Ramos (cell line): ENCODE results near the gene CCL25.
"Not testable (repeated sequence)": the region's sequence is repeated elsewhere in the genome, so short reads cannot be mapped to it uniquely, and the experiment has no call there.

ENCODE experiments used
- in situ Hi-C: fragments of 300-500 bp; cut with MboI; formaldehyde crosslinking; loops from one replicate; pipeline ENCODE4 v1.14.3; 2022; ENCODE audit warnings: low sequenced_read_pairs; ENCODE audit not compliant: unreplicated experiment

CCL25 gene, protein sequence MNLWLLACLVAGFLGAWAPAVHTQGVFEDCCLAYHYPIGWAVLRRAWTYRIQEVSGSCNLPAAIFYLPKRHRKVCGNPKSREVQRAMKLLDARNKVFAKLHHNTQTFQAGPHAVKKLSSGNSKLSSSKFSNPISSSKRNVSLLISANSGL

DNA sequence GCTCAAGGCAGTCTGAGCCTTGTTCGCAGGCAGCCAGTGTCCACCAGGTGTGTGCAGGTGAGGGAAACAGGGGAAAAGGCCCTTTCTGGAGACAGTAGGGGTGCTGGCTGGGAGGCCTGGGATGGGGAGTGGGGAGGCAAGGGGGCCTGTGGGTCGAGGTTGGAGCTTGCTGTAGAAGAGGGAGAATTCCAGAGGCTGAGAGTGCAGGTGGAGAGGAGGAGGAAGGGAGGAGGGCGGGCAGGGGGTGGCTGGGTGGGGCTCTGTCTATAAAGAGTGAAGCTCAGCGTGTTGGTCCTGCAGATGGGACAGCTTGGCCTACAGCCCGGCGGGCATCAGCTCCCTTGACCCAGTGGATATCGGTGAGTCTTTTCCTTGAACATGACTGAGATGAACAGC, at the start of gene CCL25:
TSS of gene CCL25 (plus strand) at position 297 of the 396 bp plus-strand sequence. CDS start 290 bp downstream, outside the sequence.
- in situ Hi-C loops: no loop called here

DNA sequence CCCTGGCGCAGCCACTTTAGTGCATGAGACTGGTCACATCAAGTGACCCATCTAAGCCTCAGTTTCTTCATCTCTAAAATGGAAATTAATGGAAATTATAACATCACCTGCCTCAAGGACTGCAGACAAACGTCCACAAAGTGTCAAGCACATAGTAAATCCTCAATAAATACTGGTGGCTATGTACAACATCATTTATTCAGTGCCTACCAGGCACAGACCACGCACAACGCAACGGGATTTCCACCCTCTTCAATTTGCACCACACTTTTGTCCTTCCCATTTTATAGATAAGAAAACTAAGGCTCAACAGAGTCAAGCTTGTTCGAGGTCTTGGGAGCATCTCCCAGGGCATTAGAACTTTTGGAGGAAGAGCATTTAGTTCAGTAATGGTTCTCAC, 48.6 kb upstream of the CCL25 start:
- in situ Hi-C loops: no loop called here

DNA sequence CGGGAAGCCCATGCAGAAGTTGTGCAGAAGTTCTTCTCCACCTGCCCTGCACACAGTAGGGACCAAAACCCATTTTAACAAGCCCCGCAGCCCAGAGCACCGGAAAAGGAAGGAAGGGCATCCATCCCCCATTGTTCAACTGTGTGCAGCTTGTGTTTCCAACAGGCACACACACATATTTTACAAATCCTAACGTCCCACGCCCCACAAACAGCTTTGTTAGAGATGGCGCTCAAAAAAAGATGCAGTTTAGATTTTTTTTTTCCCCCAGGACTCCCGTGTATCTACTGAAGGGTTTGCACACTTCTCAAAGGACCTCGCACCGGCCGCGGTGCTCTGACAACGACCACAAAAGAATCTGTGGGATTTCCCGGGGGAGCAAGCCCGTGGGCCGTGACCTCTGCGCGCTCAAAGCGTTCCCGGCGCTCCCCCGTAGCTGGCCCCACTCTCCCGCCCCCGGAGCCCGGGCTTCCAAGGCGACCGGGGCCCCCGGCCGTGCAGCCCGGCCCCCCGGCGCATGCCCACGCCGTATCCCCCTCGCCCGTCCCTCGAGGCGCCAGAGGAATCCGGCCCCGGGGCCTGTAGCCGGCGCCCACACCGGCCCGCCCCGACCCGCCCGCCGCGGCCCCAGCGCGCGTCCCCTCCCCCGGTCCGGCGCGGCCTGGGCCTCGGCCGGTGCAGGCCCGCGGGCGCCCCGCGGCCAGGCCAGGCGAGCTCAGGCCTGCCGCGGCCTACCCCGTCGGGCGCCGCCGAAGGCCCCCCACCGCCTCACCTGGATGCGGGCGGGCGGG, 47.6 kb upstream of the CCL25 start:
- in situ Hi-C loops: no loop called here

DNA sequence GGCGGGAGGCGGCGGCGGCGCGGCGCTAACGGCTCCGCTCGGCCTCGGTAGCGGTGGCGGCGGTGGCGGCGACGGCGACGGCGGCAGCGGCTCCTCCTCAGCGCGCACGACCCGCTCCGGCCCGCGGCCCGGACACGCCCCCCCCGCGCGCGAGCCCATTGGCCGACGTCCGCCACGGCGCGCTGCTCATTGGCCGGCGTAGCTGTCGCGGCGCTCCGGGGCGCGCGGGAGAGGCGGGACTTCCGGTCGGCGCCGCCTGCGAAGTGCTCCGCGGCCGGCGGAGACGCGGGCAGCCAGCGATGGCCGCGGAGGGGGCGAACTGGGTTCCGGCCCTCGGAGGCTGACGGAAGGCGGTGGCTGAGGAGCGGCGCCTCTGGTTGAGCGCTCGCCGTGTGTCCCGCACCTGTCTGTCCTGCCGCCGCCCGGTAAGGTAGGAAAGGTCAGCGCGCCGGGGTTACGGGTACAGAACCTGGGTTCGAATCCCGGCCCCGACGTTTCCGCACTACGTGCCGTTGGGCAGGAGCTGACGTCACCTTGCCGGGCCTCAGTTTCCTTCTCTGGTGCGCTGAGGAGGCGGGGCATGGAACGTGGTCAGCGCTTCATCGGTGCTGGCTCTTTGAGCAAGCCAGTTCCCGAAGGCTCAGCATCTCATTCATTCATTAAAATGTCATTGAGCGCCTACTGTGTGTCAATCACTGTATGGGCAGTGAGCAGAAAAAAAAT, 46.9 kb upstream of the CCL25 start, which contains the start of gene ELAVL1:
TSS of gene ELAVL1 (minus strand) at position 108 of the 723 bp plus-strand sequence. CDS start 13,826 bp downstream, outside the sequence.
- in situ Hi-C loops: no loop called here

DNA sequence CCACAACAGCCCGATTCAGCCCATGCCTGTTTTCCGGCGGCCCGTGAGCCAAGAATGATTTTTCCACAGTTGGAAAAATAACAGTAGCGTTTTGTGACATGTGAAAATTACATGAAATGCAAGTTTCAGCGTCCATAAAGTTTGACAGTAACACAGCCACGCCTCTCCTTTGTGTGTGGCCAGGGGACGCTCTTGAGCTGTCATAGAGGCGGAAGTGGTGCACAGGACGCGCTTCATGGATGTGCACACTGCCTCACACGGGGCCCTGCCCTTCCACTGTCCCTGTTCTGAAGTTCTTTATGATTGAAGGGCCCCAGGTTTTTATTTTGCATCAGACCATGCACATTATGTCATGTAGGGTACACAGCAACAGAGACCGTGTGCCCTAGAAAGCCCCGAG, 34.8 kb upstream of the CCL25 start:
- in situ Hi-C loops: no loop called here

DNA sequence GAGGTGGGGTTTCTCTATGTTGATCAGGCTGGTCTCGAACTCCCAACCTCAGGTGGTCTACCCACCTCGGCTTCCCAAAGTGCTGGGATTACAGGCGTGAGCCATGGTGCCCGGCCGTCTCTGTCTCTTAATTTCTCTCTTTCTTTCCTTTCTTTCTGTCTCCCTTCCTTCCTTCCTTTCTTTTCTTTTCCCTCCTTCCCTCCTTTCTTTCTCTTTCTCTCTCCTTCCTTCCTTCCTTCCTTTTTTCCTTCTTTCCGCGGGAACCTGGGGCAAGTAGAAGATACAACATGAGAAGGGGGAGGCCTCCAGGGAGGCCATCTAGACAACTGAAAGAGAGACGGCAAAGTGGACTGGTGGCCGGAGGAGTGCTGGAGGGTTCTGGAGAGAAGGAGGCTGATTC, 31.9 kb upstream of the CCL25 start:
- in situ Hi-C loops: no loop called here

DNA sequence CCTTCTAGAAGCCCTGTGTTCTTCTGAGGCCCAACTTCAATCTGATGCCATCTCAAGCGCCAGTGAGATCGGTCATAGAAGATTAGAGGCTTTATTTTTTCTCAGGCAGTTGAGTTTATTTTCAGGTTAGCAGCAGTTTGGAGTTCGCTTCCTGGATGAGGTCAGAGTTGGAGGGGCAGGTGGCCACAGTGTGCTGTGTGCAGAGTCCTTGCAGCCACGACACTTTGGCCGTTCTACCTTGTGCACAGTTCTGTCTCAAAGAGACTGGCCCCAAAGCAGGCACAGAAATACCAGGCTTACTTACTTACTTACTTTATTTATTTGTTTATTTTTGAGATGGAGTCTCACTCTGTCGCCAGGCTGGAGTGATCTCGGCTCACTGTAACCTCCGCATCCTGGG, 31.2 kb upstream of the CCL25 start:
- in situ Hi-C loops: no loop called here

DNA sequence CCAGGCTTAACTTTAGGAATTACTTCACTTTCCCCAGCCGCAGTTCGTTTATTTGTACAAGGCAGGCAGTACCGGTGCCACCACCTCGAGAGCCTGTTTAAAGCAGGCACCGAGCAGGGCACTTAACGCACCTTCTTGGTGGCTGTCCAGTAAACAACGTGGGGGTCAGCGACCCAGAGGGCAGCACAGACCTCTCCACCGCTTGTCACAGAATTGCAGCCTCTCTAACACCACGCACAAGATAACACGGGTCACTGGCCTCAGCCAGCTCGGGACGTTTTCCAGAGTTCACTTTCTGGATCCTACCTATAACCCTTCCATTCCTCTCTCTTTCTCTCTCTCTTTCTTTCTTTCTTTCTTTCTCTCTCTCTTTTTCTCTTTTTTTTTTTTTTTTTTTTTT, 30.3 kb upstream of the CCL25 start:
- in situ Hi-C loops: no loop called here

DNA sequence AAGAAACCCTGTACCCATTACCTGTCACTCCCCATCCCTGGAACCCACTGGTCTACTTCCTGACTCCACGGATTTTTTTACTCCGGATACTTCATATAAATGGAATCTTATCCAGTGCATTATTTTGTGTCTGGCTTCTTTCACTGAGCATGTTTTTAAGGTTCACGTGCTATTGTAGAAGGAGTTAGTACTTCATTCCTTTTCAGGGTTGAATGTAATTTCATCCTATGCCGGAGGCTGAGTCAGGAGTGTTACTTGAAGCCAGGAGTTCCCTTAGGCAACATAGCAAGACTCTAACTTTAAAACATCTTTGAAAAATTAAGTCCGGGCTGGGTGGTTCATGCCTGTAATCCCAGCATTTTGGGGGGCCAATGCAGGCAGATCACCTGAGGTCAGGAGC, 29.2 kb upstream of the CCL25 start:
- in situ Hi-C loops: no loop called here

DNA sequence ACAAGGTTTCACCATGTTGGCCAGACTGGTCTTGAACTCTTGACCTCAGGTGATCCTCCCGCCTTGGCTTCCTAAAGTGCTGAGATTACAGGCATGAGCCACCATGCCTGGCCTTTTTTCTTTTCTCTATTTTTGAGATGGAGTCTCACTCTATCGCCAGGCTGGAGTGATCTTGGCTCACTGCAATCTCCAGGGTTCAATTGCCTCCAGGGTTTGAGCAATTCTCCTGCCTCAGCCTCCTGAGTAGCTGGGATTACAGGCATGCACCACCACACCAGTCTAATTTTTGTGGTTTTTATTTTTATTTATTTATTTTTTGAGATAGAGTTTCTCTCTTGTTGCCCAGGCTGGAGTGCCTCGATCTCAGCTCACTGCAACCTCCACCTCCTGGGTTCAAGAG, 28.3 kb upstream of the CCL25 start:
- in situ Hi-C loops: not testable (repeated sequence)

DNA sequence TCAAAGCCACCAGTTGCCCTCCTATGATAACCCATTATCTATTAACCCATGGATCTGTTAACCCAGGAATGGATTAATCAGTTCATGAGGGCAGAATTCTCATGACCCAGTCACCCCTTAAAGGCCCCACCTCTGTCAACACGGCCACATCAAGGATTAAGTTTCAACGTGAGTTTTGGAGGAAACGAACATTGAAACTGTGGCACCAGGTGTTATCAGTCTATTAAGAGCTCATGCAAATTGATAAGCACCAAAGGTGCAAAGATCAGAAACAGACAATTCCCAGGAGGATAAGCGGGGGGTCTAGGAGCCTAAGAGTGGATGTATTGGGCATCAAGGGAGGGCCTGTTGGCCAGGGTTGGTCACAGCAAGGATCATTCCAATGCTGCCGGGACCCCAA, 27.2 kb upstream of the CCL25 start:
- in situ Hi-C loops: no loop called here

DNA sequence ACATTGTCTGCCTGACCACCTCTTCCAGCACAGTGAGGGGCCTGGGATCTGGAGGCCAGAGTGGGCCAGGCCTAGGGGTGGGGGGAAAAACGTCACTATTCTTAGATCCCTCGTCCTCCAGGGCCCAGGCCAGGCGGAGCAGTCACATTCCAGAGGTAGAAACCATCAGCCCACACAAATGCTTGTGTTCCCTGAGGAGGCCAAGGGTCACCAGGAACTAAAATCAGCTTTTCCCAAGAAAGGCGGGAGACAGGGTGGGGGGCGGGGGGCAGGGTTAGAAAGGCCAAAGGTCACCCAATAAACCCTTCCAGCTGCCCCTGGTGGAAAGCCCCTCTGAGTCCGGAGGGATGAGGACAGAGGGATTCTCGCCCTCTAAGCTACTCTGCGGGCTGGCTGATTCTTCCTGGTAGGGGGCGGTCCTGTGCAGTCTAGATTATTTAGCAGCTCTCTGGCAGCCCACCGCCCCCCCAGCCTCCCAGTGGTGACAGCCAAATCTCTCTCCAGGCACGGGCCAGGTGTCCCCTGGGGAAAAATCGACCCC, 23.5 kb upstream of the CCL25 start:
- in situ Hi-C loops: no loop called here

DNA sequence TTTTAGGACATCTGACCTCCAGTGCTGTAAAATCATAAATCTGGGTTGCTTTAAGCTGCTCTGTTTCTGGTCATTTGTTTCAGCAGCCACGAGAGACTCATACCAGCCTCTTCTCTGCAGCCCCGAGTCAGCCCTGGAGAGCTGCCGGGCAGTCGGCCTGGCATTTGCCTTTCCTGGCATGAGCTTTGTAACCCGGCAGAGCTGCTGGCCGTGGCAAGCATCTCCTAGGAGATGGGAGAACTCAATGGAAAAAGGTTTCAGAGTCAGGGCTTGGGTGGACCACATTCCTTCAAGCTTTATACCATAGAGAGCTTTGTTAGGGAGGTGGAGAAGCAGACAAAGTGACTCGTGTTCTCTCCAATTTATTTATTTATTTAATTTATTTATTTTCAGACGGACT, 21.6 kb upstream of the CCL25 start:
- in situ Hi-C loops: no loop called here

DNA sequence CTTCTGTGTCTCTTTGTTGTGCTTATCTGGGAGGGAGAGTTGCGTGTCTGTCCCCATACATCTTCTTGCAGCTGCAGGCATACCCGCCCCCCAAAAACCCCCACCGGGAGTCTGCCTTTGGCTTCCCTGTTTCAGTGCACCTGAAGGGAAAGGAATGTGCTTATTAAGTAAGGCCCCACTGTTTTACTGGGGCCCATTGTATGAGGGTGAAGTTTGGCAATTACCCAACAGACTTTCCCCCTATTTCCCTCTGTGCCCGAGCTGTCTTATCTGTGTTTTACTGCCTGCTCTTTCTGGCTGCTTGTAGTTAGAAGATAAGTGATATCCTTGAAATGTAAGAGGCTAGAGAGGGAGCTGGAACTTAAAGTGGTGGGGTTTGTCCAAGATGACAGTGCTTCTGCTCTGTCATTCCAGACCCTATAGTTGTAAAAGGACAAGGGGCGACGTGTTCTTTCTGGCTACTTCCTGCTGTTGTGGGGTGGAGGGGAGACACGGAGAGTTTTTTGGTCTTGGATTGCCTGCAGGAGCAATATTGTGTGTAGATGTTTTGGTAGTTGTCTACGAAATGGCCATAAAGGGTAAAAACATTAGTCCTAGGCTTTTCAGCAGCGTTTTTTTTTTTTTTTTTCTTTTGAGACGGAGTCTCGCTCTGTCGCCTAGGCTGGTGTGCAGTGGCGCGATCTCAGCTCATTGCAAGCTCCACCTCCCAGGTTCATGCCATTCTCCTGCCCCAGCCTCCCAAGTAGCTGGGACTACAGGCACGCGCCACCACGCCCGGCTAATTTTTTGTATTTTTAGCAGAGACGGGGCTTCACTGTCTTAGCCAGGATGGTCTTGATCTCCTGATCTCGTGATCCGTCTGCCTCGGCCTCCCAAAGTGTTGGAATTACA, 19.0 kb upstream of the CCL25 start:
- in situ Hi-C loops: not testable (repeated sequence)

DNA sequence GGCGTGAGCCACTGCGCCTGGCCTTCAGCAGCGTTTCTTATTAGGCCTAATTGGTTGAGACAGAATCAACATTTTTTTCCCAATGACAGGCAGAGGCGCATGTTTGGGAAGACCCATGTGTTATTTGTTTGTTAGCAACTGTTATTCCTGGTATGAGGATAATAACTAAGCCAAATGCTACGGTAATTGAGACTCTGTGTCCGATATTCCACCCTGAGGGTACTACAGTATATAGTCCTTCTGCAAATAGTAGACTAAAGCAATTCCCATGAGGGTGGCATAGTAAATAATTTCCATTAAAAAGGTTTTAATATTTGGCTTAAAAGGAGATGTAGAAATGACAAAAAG, 18.4 kb upstream of the CCL25 start:
- in situ Hi-C loops: no loop called here

DNA sequence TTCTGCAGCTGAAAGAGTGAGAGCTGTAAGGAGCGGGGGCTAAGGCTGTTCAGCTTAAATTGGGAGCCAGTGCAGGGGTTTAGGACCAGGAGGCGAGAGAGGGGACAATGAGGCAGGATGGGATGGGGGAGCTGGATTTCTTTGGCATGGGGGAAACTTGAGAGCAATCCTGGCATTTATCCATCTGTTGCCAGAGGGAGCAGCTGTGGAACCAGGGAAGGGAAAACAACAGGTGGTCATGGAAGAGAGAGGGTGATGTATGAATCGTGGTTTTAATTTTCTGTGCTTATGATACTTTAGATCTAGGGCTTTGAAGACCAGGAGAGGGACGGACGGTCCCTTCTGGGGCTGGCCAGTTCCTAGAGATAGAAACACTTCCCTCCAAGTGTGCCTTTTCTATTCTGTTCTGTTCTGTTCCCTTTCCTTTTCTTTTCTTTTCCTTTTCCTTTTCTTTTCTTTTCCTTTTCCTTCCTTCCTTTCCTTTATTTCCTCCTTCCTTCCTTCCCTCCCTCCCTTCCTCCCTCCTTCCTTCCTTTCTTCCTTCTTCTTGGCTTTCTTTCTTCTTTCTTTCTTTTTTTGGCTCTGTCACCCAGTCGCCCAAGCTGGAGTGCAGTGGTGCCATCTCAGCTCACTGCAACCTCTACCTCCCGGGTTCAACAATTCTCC, 16.0 kb upstream of the CCL25 start:
- in situ Hi-C loops: no loop called here

DNA sequence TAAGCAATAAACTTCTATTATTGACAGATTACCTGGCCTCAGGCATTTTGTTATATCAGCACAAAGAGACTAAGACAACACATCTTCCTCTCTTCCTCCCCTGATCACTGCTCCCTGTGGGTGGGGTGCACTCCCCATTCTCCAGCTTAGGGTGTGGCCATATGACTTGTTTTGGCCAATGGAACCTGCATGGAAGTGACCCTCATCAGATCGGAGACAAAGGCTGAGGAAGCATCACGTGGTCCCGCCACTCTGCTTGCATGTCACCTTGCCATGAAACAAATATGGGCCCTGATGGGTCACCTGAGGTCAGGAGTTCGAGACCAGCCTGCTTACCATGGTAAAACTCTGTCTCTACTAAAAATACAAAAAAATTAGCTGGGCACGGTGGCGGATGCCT, 13.7 kb upstream of the CCL25 start:
- in situ Hi-C loops: no loop called here

DNA sequence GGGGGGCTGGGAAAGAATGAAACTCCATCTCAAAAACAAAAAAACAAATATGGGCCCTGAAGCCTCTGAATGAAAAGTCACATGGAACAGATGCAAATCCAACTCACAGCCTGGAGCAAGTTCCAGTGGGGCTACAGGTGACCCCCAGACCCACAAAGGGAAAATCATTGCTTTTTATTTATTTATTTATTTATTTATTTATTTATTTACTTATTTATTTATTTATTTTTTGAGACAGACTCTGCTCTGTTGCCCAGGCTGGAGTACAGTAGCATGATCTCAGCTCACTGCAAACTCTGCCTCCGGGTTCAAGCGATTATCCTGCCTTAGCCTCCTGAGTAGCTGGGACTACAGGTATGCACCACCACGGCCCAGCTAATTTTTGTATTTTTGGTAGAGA, 13.3 kb upstream of the CCL25 start:
- in situ Hi-C loops: no loop called here

DNA sequence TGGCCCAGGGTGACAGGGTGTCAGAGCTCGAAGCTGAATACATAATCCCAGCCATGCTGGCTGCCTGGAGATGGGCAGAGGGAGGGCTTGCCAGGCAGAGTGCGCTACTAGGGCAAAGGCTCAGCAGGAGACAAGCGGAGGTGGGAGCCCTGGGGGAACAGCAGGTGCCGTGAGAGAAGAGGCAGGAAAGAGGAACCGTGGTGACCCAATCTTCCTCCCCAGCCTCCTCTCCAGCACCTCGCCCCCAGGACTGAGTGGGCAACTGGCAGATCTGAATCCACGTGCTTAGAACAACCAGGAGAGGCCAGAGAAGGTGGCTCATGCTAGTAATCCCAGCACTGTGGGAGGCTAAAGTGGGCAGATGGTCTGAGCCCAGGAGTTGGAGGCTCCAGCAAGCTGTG, 11.0 kb upstream of the CCL25 start:
- in situ Hi-C loops: no loop called here

DNA sequence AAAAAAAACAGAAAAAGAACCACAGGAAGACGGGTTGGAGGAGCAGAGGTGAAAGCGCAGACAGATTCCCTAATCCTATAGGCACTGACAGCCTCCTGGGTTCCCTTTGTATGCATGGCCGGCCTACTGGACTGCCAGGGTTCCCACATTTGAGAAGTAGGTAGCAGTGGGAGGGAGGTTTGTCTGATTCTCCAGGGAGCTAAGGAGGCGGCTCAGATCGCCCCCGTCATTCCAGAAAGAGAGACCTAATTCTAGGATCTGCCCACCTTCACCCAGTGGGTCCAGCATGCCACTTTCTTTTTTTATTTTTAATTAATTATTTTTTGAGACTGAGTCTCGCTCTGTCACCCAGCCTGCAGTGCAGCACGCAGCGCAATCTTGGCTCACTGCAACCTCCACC, 9.7 kb upstream of the CCL25 start:
- in situ Hi-C loops: no loop called here
